ENCODE results near the gene HNRNPUL1. TPM values are rescaled to one million over a fixed set of nuclear protein-coding genes. Genes with fewer than 3 reads are reported as not detected.

Gene HNRNPUL1
- total and polyA plus RNA-seq, 3 donors from 2014 or later = 192 to 230 (median 197) TPM

GRCh38 chr19:41296433-41296871 is 32.3 kb downstream of the HNRNPUL1 start:
- Histone ChIP-seq H3K4me1 (peaks cover 33% of the 10 kb centered on the region), H3K9me3 (no peaks in the 10 kb centered on the region), H3K36me3 (ENCODE audit: low read depth, missing control alignments) (peaks cover 3% of the 10 kb centered on the region), H3K27ac (peak overlapping the region in 1 of 2 donors; percentile 81), H3K4me3 (no peak overlapping the region), H3K27me3 (no peaks in the 10 kb centered on the region)
- whole genome bisulfite sequencing, 2 donors = 83 to 95% methylated on average over 2 of the region's 2 CpGs
- no peak for TF ChIP-seq POLR2A (IDR thresholded peaks at IDR 0.05)
- intact Hi-C loops (cut with DNase I; ENCODE audit: low total_unique reads) = no loop called here
- no peak for DNase-seq

DNA sequence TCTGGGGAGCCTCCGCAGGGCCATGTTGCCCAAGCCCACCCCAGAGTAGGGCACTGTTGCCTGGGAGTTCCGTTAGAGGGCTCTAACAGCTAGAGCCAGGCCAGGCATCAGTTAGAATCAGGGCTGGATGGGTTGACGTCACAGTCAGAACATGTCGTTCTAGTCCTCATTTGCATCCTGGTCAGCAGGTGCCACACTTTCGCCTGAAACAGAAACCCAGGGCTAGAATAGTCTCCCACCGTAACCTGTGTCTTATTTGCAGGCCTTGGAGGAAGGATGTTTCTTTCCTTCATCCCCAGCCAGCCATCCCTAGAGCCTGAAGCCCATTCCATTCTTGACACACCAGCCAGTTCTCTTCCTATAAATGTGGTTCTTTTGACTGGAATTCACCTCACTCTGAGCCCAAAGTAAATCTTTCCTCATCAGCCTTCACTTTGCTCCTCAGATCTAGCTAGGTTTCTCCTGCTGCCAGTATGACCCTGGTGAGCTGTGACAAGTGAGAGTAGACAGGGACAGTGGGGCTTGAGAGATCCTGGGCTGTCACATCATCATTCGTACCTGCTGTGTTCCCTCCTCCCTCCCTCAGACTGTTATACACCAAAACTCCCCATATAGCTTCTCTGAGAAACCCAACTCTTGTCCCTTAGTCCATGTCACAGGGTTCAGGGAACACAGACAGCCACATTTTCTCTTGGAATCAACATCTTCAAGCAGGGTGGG is 33.6 kb downstream of the HNRNPUL1 start:
- Histone ChIP-seq H3K4me1 (peaks cover 33% of the 10 kb centered on the region), H3K27ac (peak overlapping the region in 1 of 2 donors; percentile 81), H3K27me3 (no peaks in the 10 kb centered on the region), H3K4me3 (no peak overlapping the region), H3K9me3 (no peaks in the 10 kb centered on the region), H3K36me3 (ENCODE audit: low read depth, missing control alignments) (peaks cover 3% of the 10 kb centered on the region)
- intact Hi-C loops (cut with DNase I; ENCODE audit: low total_unique reads) = no loop called here
- WGBS, 2 donors = 62 to 79% methylated on average over 5 to 7 of the region's 7 CpGs
- no peak for DNase-seq
- no peak for TF ChIP-seq POLR2A (IDR thresholded peaks at IDR 0.05)
- TF ChIP-seq, protein P1, sequence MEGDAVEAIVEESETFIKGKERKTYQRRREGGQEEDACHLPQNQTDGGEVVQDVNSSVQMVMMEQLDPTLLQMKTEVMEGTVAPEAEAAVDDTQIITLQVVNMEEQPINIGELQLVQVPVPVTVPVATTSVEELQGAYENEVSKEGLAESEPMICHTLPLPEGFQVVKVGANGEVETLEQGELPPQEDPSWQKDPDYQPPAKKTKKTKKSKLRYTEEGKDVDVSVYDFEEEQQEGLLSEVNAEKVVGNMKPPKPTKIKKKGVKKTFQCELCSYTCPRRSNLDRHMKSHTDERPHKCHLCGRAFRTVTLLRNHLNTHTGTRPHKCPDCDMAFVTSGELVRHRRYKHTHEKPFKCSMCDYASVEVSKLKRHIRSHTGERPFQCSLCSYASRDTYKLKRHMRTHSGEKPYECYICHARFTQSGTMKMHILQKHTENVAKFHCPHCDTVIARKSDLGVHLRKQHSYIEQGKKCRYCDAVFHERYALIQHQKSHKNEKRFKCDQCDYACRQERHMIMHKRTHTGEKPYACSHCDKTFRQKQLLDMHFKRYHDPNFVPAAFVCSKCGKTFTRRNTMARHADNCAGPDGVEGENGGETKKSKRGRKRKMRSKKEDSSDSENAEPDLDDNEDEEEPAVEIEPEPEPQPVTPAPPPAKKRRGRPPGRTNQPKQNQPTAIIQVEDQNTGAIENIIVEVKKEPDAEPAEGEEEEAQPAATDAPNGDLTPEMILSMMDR (IDR thresholded peaks at IDR 0.05) = no peak

DNA sequence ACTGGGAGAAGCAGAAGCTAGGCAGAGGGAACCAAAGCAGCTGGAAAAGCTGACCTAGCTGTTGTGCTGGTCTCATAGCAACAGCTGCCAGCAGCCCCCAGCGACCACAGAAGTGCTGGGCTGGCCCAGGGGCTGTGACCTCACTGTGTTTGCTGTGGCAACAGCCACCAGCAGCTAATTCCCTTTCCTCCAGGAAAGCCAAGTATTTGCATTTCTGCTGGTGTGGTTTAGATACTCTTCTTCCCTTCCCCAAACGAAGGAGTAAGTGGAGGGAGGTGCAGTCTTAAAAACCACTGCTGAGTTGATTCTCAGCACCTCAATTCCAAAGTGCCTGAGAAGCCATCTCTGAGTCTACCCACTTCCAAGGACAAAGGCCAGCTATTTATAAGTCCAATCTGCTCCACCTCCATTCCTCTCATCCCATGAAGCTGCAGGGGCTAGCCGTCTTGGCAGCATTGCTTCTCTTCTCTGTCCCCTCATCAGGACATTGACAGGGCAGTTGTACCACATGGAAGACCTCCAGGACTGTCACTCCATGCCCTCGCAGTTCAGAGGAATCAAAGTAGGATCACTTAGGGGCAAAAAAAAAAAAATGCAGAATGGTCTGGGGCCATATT is 34.3 kb downstream of the HNRNPUL1 start:
- Histone ChIP-seq H3K27ac (peak overlapping the region in 1 of 2 donors; percentile 81), H3K36me3 (ENCODE audit: low read depth, missing control alignments) (peaks cover 3% of the 10 kb centered on the region), H3K27me3 (no peaks in the 10 kb centered on the region), H3K9me3 (no peaks in the 10 kb centered on the region), H3K4me3 (no peak overlapping the region), H3K4me1 (peaks cover 33% of the 10 kb centered on the region)
- intact Hi-C loops (cut with DNase I; ENCODE audit: low total_unique reads) = no loop called here
- TF ChIP-seq, protein P1 (IDR thresholded peaks at IDR 0.05) = no peak
- no peak for TF ChIP-seq POLR2A (IDR thresholded peaks at IDR 0.05)
- WGBS, 2 donors = 40 to 45% methylated on average over 4 of the region's 4 CpGs
- peak; percentile 49 for DNase-seq

DNA sequence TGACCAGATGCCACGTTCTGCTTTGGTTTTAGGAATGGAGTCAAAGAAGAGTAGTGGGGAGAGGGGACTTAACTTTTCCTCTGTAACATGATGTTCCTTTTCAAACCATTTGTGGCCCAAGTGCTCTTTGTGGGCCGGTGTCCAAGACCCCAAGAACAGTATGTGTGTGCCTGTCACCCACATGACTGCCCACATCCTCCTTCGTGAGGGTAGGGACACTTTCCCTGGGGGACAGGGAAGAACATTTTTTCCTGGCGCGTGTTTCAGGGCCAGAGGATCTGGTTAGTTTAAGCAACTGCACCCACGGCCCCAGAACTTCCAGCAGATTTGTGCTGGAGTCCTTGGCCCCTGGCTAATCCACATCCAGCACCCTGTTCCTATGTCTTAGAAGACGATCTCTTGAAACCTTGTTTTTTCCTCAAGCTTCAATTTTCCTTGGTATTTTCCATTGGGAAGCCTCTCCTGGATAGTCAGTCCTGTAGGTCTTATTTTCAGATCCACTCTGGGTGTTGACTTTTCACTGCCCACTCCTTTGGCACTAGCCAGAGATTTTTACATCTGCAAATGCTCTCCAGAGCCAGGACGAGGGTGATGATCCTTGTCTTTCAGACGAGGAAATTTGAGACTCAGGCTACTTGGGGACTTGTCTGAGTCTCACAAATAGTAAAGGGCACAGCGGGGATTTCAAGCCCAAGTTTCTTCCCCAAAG is 35.0 kb downstream of the HNRNPUL1 start:
- Histone ChIP-seq H3K27me3 (no peaks in the 10 kb centered on the region), H3K4me1 (peaks cover 33% of the 10 kb centered on the region), H3K9me3 (no peaks in the 10 kb centered on the region), H3K27ac (peak overlapping the region in 1 of 2 donors; percentile 81), H3K4me3 (no peak overlapping the region), H3K36me3 (ENCODE audit: low read depth, missing control alignments) (peaks cover 3% of the 10 kb centered on the region)
- peak; percentile 49 for DNase-seq
- intact Hi-C loops (cut with DNase I; ENCODE audit: low total_unique reads) = no loop called here
- WGBS, 2 donors = 43 to 46% methylated on average over 10 of the region's 10 CpGs
- TF ChIP-seq, protein P1 (IDR thresholded peaks at IDR 0.05) = peak in 1 of 3 experiments; percentile 1
- no peak for TF ChIP-seq POLR2A (IDR thresholded peaks at IDR 0.05)

GRCh38 chr19:41299755-41300089 is 35.5 kb downstream of the HNRNPUL1 start:
- intact Hi-C loops (cut with DNase I; ENCODE audit: low total_unique reads) = no loop called here
- Histone ChIP-seq H3K36me3 (ENCODE audit: low read depth, missing control alignments) (peaks cover 2% of the 10 kb centered on the region), H3K27ac (peak overlapping the region; percentile 8 to 81), H3K4me1 (peaks cover 33% of the 10 kb centered on the region), H3K27me3 (no peaks in the 10 kb centered on the region), H3K9me3 (no peaks in the 10 kb centered on the region), H3K4me3 (no peak overlapping the region)
- no peak for TF ChIP-seq POLR2A (IDR thresholded peaks at IDR 0.05)
- TF ChIP-seq, protein P1 (IDR thresholded peaks at IDR 0.05) = no peak
- WGBS, 2 donors = 49 to 59% methylated on average over 4 of the region's 4 CpGs
- no peak for DNase-seq
